CD8-positive, alpha-beta memory T cell (primary cell): ENCODE data around the gene RGS4. TPM values are rescaled to one million over a fixed set of nuclear protein-coding genes. Genes with fewer than 3 reads are reported as not detected.

ENCODE experiments used
- CTCF ChIA-PET: fragments of 350-600 bp; sonication (Branson Sonifier 250); formaldehyde crosslinking; loops from one replicate; lab custom pipeline; 2021; ENCODE audit warnings: antibody characterized with exemption; lab: Charles Lee
- POLR2A ChIA-PET: fragments of 350-600 bp; sonication (Branson Sonifier 250); formaldehyde crosslinking; loops from one replicate; lab custom pipeline; 2021; ENCODE audit warnings: antibody characterized with exemption; lab: Charles Lee
- DNase-seq, 5 donors: peaks; one replicate each; pipeline versions ENCODE4 v3.0.0 to v3.0.0-alpha.2; 2020 to 2022; ENCODE audit warnings: mixed read lengths in 1 of 5
- H3K27ac ChIP-seq: one replicate; pipeline ENCODE4 v1.7.0; 2013; ENCODE audit warnings: low read depth, mild to moderate bottlenecking, low read length, moderate library complexity
- H3K27me3 ChIP-seq: 2 replicates; pipeline ENCODE4 v1.7.0; 2013; ENCODE audit warnings: low read length, mild to moderate bottlenecking; ENCODE audit not compliant: insufficient read depth, poor library complexity, severe bottlenecking
- H3K36me3 ChIP-seq: 2 replicates; pipeline ENCODE4 v1.7.0; 2013; ENCODE audit warnings: mild to moderate bottlenecking, low read length, moderate library complexity; ENCODE audit not compliant: insufficient read depth
- H3K4me1 ChIP-seq: 2 replicates; pipeline ENCODE4 v1.7.0; 2013; ENCODE audit warnings: mild to moderate bottlenecking, low read length, moderate library complexity; ENCODE audit not compliant: insufficient read depth
- H3K4me3 ChIP-seq: 2 replicates; pipeline ENCODE4 v1.7.0; 2013; ENCODE audit warnings: mild to moderate bottlenecking, low read length
- H3K9me3 ChIP-seq: 2 replicates; pipeline ENCODE4 v1.7.0; 2013; ENCODE audit warnings: mild to moderate bottlenecking, low read length
- H3K27ac Mint-ChIP-seq, 8 donors: one replicate each; pipeline ENCODE4 v1.8.0; 2020 to 2021; ENCODE audit warnings: mixed read lengths in 8 of 8, mild to moderate bottlenecking in 6 of 8, inconsistent platforms in 3 of 8, moderate library complexity in 3 of 8
- H3K27me3 Mint-ChIP-seq, 2 donors: one replicate each; pipeline ENCODE4 v1.8.0; 2020 to 2021; ENCODE audit warnings: mixed read lengths in 2 of 2, mild to moderate bottlenecking in 1 of 2, moderate library complexity in 1 of 2
- H3K36me3 Mint-ChIP-seq, 3 donors: one replicate each; pipeline ENCODE4 v1.8.0; 2020 to 2021; ENCODE audit warnings: mixed read lengths in 3 of 3, inconsistent platforms in 1 of 3, mild to moderate bottlenecking in 1 of 3
- H3K4me1 Mint-ChIP-seq, 3 donors: one replicate each; pipeline ENCODE4 v1.8.0; 2020 to 2021; ENCODE audit warnings: mixed read lengths in 3 of 3, inconsistent platforms in 1 of 3, mild to moderate bottlenecking in 1 of 3
- H3K4me3 Mint-ChIP-seq, 7 donors: one replicate each; pipeline ENCODE4 v1.8.0; 2020 to 2021; ENCODE audit warnings: mixed read lengths in 7 of 7, mild to moderate bottlenecking in 6 of 7, moderate library complexity in 4 of 7, inconsistent platforms in 2 of 7
- H3K9me3 Mint-ChIP-seq, 5 donors: one replicate each; pipeline ENCODE4 v1.8.0; 2020 to 2022; ENCODE audit warnings: mixed read lengths in 5 of 5, mild to moderate bottlenecking in 3 of 5, moderate library complexity in 2 of 5, inconsistent platforms in 1 of 5
- polyA plus RNA-seq: library from polyadenylated mRNA; unstranded; fragments of 300-500 nt; fragmentation: Illumina TruSeq; gene quantifications from one replicate; pipeline ENCODE4 v1.2.3, GENCODE V29; 2021
- total RNA-seq, 2 experiments: library from RNA; stranded (reverse); gene quantifications; one replicate each; pipeline ENCODE4 v1.2.3, GENCODE V29; 2021

The RGS4 gene
- total and polyA plus RNA-seq, 3 experiments from 2014 or later, result not detected

DNA sequence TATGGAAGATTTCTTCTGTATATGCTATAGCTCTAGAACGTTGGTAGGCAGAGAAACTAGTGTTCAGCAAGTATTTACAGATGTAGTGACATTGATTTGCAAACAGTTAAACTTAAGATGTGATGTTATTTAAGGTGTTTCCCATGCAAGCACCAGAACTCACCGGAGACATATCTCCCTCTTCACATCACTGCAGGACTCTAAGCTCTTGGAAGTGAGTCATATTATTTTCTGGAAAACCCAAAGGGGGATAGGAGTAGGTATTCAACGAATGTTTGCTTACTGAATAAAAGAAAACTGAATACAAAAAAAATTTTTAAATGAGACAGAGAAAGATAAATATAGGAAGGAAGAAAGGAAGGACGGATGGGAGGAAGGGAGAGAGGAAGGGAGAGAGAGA is 25.0 kb downstream of the RGS4 start:
- Mint-ChIP-seq H3K27ac (no peak overlapping the region), H3K4me1 (peaks cover 0 to 2% (median 0%) of the 10 kb centered on the region in 3 donors), H3K36me3 (no peaks in the 10 kb centered on the region), H3K9me3 (peaks cover 0 to 2% (median 0%) of the 10 kb centered on the region in 5 donors), H3K4me3 (no peak overlapping the region), H3K27me3 (peaks cover 2 to 10% of the 10 kb centered on the region in 2 donors)
- CTCF ChIA-PET, result interaction anchor here (1.3 kb wide), 1 partner anchor 11 kb away, joined by 3 read pairs; no protein-coding TSS in a partner anchor
- no peaks in the 10 kb centered on the region for H3K27me3 ChIP-seq
- no peak overlapping the region for H3K27ac ChIP-seq
- POLR2A ChIA-PET, result no interaction called here
- no peaks in the 10 kb centered on the region for H3K36me3 ChIP-seq
- H3K9me3 ChIP-seq, result no peaks in the 10 kb centered on the region
- no peaks in the 10 kb centered on the region for H3K4me1 ChIP-seq
- no peak for DNase-seq
- no peak overlapping the region for H3K4me3 ChIP-seq

DNA sequence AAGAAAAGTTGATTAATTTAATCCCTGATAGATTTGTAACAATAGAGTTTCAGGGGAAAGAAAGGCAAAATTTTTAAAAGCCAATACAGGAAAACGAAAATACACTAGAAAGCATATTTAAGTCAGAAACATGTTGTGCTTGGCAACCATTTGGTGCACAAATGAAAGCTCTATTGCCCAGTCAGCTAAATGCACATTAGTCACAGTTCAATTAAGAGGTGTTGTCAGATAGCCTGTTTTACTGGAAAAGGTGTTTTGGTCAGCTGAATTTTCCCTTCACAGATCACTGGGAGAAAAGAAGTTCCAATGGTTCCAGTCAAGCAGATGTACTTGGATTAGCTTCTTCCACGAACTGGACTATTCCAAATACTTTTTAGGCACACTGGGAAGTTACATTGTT is 25.4 kb downstream of the RGS4 start:
- Histone ChIP-seq H3K36me3 (no peaks in the 10 kb centered on the region), H3K4me3 (no peak overlapping the region), H3K27me3 (no peaks in the 10 kb centered on the region), H3K9me3 (no peaks in the 10 kb centered on the region), H3K27ac (no peak overlapping the region), H3K4me1 (no peaks in the 10 kb centered on the region)
- Mint-ChIP-seq H3K36me3 (no peaks in the 10 kb centered on the region), H3K27ac (no peak overlapping the region), H3K4me1 (peaks cover 0 to 2% (median 0%) of the 10 kb centered on the region in 3 donors), H3K9me3 (peaks cover 0 to 2% (median 0%) of the 10 kb centered on the region in 5 donors), H3K4me3 (no peak overlapping the region), H3K27me3 (peaks cover 2 to 10% of the 10 kb centered on the region in 2 donors)
- CTCF ChIA-PET, result interaction anchor here (1.3 kb wide), 1 partner anchor 10 kb away, joined by 3 read pairs; no protein-coding TSS in a partner anchor
- POLR2A ChIA-PET, result no interaction called here
- DNase-seq, result no peak

- H3K9me3 Mint-ChIP-seq, result peaks cover 0 to 2% (median 0%) of the 10 kb centered on the region in 5 donors
- H3K4me1 ChIP-seq, result no peaks in the 10 kb centered on the region
- no peak overlapping the region for H3K4me3 Mint-ChIP-seq
- ChIA-PET POLR2A (no interaction called here), CTCF (no interaction called here)
- no peaks in the 10 kb centered on the region for H3K9me3 ChIP-seq
- H3K27ac ChIP-seq, result no peak overlapping the region
- H3K27me3 ChIP-seq, result no peaks in the 10 kb centered on the region
- H3K4me3 ChIP-seq, result no peak overlapping the region
- no peak overlapping the region for H3K27ac Mint-ChIP-seq
- peaks cover 2 to 14% of the 10 kb centered on the region in 2 donors for H3K27me3 Mint-ChIP-seq
- no peak for DNase-seq
- H3K4me1 Mint-ChIP-seq, result peaks cover 0 to 2% (median 0%) of the 10 kb centered on the region in 3 donors
- no peaks in the 10 kb centered on the region for H3K36me3 Mint-ChIP-seq
- no peaks in the 10 kb centered on the region for H3K36me3 ChIP-seq
Measured at GRCh38 chr1:163095213-163095612, 26.1 kb downstream of the RGS4 start.

- peaks cover 5 to 8% of the 10 kb centered on the region in 2 donors for H3K27me3 Mint-ChIP-seq
- no peaks in the 10 kb centered on the region for H3K9me3 ChIP-seq
- no peaks in the 10 kb centered on the region for H3K36me3 Mint-ChIP-seq
- no peak overlapping the region for H3K27ac Mint-ChIP-seq
- CTCF ChIA-PET, result no interaction called here
- no peaks in the 10 kb centered on the region for H3K36me3 ChIP-seq
- no peak for DNase-seq
- POLR2A ChIA-PET, result no interaction called here
- H3K9me3 Mint-ChIP-seq, result peaks cover 0 to 2% (median 0%) of the 10 kb centered on the region in 5 donors
- no peak overlapping the region for H3K4me3 ChIP-seq
- H3K4me1 ChIP-seq, result no peaks in the 10 kb centered on the region
- H3K4me3 Mint-ChIP-seq, result no peak overlapping the region
- no peaks in the 10 kb centered on the region for H3K4me1 Mint-ChIP-seq
- no peak overlapping the region for H3K27ac ChIP-seq
- H3K27me3 ChIP-seq, result no peaks in the 10 kb centered on the region
Measured at GRCh38 chr1:163102590-163102989, 33.4 kb downstream of the RGS4 start.

DNA sequence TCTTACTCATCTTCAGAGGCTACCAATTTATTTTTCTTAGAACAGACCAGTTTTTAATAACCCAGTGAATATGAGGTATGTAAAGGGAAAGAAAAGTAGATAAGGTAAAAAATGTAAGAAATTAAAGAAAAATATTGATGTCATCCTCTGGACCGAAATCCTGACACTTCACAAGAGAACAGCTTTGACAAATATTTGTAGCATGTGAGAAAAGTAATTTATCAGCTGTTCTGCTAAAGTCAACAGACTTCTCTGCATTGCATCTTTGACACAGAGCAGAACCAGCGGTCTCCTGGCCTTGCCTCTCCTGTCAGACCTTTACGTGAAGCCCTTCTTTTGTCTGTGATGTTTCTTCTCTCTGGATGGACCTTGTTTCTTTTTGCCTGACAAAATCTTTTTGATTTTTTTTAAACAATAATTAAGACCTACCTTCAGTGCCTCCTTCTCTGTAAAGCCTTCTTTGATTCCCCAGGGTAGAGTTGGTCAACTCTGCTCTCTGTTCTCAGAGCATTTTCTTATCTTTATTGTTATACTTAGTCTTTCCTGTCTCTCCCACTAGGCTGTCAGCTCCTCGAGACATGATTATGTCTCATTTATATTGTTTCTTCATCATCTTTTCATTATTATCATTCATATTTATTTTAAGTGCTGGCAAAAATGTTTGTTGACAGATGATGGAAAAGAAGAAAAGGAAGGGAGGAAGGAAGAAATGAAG is 35.4 kb downstream of the RGS4 start:
- CTCF ChIA-PET, result interaction anchor here (1.2 kb wide), 1 partner anchor 11 kb away, joined by 3 read pairs; no protein-coding TSS in a partner anchor
- H3K9me3 Mint-ChIP-seq, result peaks cover 0 to 6% (median 2%) of the 10 kb centered on the region in 5 donors
- Histone ChIP-seq H3K4me3 (no peak overlapping the region), H3K27me3 (no peaks in the 10 kb centered on the region), H3K27ac (no peak overlapping the region), H3K36me3 (no peaks in the 10 kb centered on the region), H3K9me3 (no peaks in the 10 kb centered on the region), H3K4me1 (no peaks in the 10 kb centered on the region)
- no peaks in the 10 kb centered on the region for H3K36me3 Mint-ChIP-seq
- POLR2A ChIA-PET, result no interaction called here
- H3K4me3 Mint-ChIP-seq, result no peak overlapping the region
- no peaks in the 10 kb centered on the region for H3K4me1 Mint-ChIP-seq
- H3K27ac Mint-ChIP-seq, result no peak overlapping the region
- peaks cover 4 to 8% of the 10 kb centered on the region in 2 donors for H3K27me3 Mint-ChIP-seq
- no peak for DNase-seq

DNA sequence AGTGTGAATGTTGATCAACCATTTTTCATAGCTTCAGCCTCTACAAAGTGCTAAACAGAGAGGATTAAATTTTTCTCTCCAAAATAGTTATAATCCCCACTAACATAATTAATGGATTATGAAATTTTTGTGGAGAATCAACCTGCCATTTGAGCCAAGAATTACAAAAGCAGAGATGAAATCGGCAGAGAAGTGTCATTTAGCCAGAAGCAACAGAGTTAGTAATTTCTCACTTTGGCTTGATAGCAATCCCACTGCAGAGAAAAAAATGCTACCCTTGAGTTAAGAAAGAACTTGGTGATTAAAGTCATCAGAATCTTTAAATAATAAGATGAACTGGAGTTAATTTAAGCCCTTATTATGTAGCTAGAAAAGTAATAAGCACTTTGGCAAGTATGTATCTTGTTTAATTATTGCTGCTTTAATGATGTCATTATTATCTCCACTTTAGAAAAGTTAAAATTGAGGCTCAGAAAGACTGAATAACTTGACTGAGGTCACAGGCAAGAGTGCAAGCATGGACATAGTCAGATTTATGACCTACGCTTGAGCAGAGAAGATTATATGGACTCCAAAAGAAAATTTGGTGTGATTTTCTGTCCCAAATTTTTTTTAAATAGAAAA is 37.3 kb downstream of the RGS4 start:
- peaks cover 8 to 9% of the 10 kb centered on the region in 2 donors for H3K27me3 Mint-ChIP-seq
- no peak overlapping the region for H3K27ac ChIP-seq
- peaks cover 0 to 6% (median 5%) of the 10 kb centered on the region in 5 donors for H3K9me3 Mint-ChIP-seq
- H3K4me1 ChIP-seq, result no peaks in the 10 kb centered on the region
- no peak overlapping the region for H3K4me3 Mint-ChIP-seq
- H3K9me3 ChIP-seq, result no peaks in the 10 kb centered on the region
- DNase-seq, result no peak
- H3K4me3 ChIP-seq, result no peak overlapping the region
- no peak overlapping the region for H3K27ac Mint-ChIP-seq
- ChIA-PET POLR2A (no interaction called here), CTCF (no interaction called here)
- H3K36me3 Mint-ChIP-seq, result no peaks in the 10 kb centered on the region
- H3K27me3 ChIP-seq, result no peaks in the 10 kb centered on the region
- no peaks in the 10 kb centered on the region for H3K36me3 ChIP-seq
- no peaks in the 10 kb centered on the region for H3K4me1 Mint-ChIP-seq

DNA sequence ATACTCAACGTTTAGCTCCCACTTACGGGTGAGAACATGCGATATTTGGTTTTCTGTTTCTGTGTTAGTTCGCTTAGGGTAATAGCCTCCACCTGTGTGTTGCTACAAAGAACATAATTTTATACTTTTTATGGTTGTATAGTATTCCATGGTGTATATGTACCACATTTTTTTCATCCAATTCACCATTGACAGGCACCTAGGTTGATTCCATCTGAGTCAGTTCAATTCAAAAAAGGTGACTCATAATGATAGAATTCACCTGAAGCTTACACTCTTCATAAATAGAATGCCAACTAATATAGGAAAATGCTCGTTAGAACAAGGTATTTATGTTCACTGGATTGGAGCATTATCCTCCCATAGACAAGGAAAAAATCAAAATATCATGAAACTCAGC is 38.5 kb downstream of the RGS4 start:
- no peak overlapping the region for H3K4me3 Mint-ChIP-seq
- DNase-seq, result no peak
- POLR2A ChIA-PET, result no interaction called here
- H3K4me3 ChIP-seq, result no peak overlapping the region
- H3K27ac ChIP-seq, result no peak overlapping the region
- no peak overlapping the region for H3K27ac Mint-ChIP-seq
- peaks cover 0 to 6% (median 5%) of the 10 kb centered on the region in 5 donors for H3K9me3 Mint-ChIP-seq
- CTCF ChIA-PET, result no interaction called here
- no peaks in the 10 kb centered on the region for H3K4me1 ChIP-seq
- no peaks in the 10 kb centered on the region for H3K9me3 ChIP-seq
- peaks cover 6 to 13% of the 10 kb centered on the region in 2 donors for H3K27me3 Mint-ChIP-seq
- no peaks in the 10 kb centered on the region for H3K36me3 Mint-ChIP-seq
- H3K27me3 ChIP-seq, result no peaks in the 10 kb centered on the region
- H3K4me1 Mint-ChIP-seq, result no peaks in the 10 kb centered on the region
- H3K36me3 ChIP-seq, result no peaks in the 10 kb centered on the region

DNA sequence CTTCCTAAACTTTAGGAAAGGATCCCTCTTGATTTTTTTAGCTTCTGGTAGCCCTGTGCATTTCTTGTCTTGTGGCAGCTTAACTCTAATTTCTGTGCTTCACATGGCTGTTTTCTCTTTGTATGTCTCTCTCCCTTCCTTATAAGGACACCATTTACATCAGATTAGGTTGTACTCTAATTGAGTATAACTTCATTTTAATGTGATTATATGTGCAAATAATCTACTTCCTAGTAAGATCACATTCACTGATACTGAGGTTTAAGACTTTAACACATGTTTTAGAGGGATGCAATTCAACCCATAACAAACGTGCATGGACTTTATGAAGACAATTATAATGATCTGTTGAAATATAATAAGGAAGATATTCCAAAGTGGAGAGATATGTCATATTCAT is 46.7 kb downstream of the RGS4 start:
- no peaks in the 10 kb centered on the region for H3K4me1 Mint-ChIP-seq
- Histone ChIP-seq H3K27me3 (no peaks in the 10 kb centered on the region), H3K9me3 (no peaks in the 10 kb centered on the region), H3K36me3 (no peaks in the 10 kb centered on the region), H3K4me1 (no peaks in the 10 kb centered on the region), H3K4me3 (no peak overlapping the region), H3K27ac (no peak overlapping the region)
- H3K9me3 Mint-ChIP-seq, result peaks cover 0 to 3% (median 0%) of the 10 kb centered on the region in 5 donors
- no peak overlapping the region for H3K27ac Mint-ChIP-seq
- CTCF ChIA-PET, result no interaction called here
- no peaks in the 10 kb centered on the region for H3K36me3 Mint-ChIP-seq
- no peak overlapping the region for H3K4me3 Mint-ChIP-seq
- no peak for DNase-seq
- POLR2A ChIA-PET, result no interaction called here
- H3K27me3 Mint-ChIP-seq, result peaks cover 3 to 29% of the 10 kb centered on the region in 2 donors
